Gastrocnemius medialis (tissue), 4 donors: ENCODE results near the gene OMA1. TPM values are rescaled to one million over a fixed set of nuclear protein-coding genes. Genes with fewer than 3 reads are reported as not detected.

Experiments
- ATAC-seq, 2 donors: fragments of 150-250 bp; one replicate each; pipeline ENCODE4 v1.9.1; 2016
- DNase-seq, 2 donors: peaks; one replicate each; pipeline ENCODE4 v3.0.0-alpha.2; 2019
- H3K27ac ChIP-seq, 4 donors: fragments of 200-600 bp; sonication (generic); 1 replicate in 1 of 4; 2 replicates in 3 of 4; pipeline ENCODE4 v1.5.1; 2016 to 2018; ENCODE audit warnings: mild to moderate bottlenecking in 2 of 4, moderate library complexity in 1 of 4
- H3K27me3 ChIP-seq, 3 donors: fragments of 200-600 bp; sonication (generic) in 2 of 3; 1 replicate in 1 of 3; 2 replicates in 2 of 3; pipeline versions ENCODE4 v1.5.1 to v1.6.0; 2016 to 2019; ENCODE audit warnings: mild to moderate bottlenecking in 1 of 3, moderate library complexity in 1 of 3
- H3K36me3 ChIP-seq, 2 donors: fragments of 200-600 bp; sonication (generic) in 1 of 2; one replicate each; pipeline ENCODE4 v1.5.1; 2017 to 2018
- H3K4me1 ChIP-seq, 2 donors: fragments of 200-600 bp; sonication (generic) in 1 of 2; one replicate each; pipeline ENCODE4 v1.5.1; 2016 to 2017; ENCODE audit warnings: mild to moderate bottlenecking in 2 of 2
- H3K4me3 ChIP-seq, 4 donors: fragments of 200-600 bp; sonication (generic) in 3 of 4; 1 replicate in 1 of 4; 2 replicates in 3 of 4; pipeline ENCODE4 v1.5.1; 2016 to 2019; ENCODE audit warnings: mild to moderate bottlenecking in 2 of 4
- H3K9me3 ChIP-seq, 3 donors: fragments of 200-600 bp; sonication (generic) in 2 of 3; 1 replicate in 1 of 3; 2 replicates in 2 of 3; pipeline ENCODE4 v1.5.1; 2016 to 2019
- CTCF ChIP-seq, 5 experiments: fragments of 450-650 bp in 3 of 5; fragments of 200-600 bp in 2 of 5; sonication (generic) in 2 of 5; IDR thresholded peaks in 4 of 5; conservative IDR thresholded peaks in 1 of 5; 1 replicate in 4 of 5; 2 replicates in 1 of 5; pipeline ENCODE4 v1.5.1; 2016 to 2019; ENCODE audit warnings: antibody characterized with exemption in 5 of 5, mild to moderate bottlenecking in 3 of 5, moderate library complexity in 3 of 5
- POLR2A ChIP-seq, 2 donors: fragments of 450-650 bp; IDR thresholded peaks; one replicate each; pipeline ENCODE4 v1.6.1; 2017; ENCODE audit warnings: antibody characterized with exemption in 2 of 2, mild to moderate bottlenecking in 2 of 2, moderate library complexity in 2 of 2
- in situ Hi-C, 4 donors: fragments of 200-750 bp; cut with MboI; loops; one replicate each; pipeline versions ENCODE4 v1.15.0 to v1.8.0; 2017; ENCODE audit warnings: low sequenced_read_pairs in 4 of 4
- intact Hi-C: fragments of 100-400 bp; cut with DNase I; formaldehyde crosslinking; loops from one replicate; pipeline ENCODE4 v1.15.1; 2023; ENCODE audit warnings: low total_unique reads
- total RNA-seq, 4 donors: library from RNA; depleted of rRNA; stranded (reverse); fragments of >200 nt; gene quantifications; one replicate each; pipeline versions ENCODE4 v1.1.0 to v1.2.3, GENCODE V29; 2016

OMA1 gene
- total RNA-seq, 4 donors from 2014 or later: 11.7 to 23.7 (median 19.3) TPM

GRCh38 chr1:58454807-58455206 is 91.7 kb downstream of the OMA1 start:
- no peak for TF ChIP-seq CTCF (IDR thresholded peaks at IDR 0.05 in 4 of 5, conservative IDR thresholded peaks at IDR 0.05 in 1 of 5)
- TF ChIP-seq POLR2A (IDR thresholded peaks at IDR 0.05): no peak
- no peak for ATAC-seq
- intact Hi-C loops: no loop called here

GRCh38 chr1:58454385-58454784 is 92.1 kb downstream of the OMA1 start:
- Histone ChIP-seq H3K27ac (no peak overlapping the region), H3K9me3 (no peaks in the 10 kb centered on the region), H3K4me3 (no peak overlapping the region), H3K4me1 (no peaks in the 10 kb centered on the region), H3K36me3 (no peaks in the 10 kb centered on the region), H3K27me3 (no peaks in the 10 kb centered on the region)
- in situ Hi-C loops (no loop called here), intact Hi-C loops (no loop called here)
- DNase-seq: no peak
- no peak for TF ChIP-seq POLR2A (IDR thresholded peaks at IDR 0.05)
- TF ChIP-seq CTCF (IDR thresholded peaks at IDR 0.05 in 4 of 5, conservative IDR thresholded peaks at IDR 0.05 in 1 of 5): no peak
- ATAC-seq: no peak

More at GRCh38 chr1:58454807-58455206, 91.7 kb downstream of the OMA1 start:
- no peaks in the 10 kb centered on the region for H3K4me1 ChIP-seq
- no peak for DNase-seq
- H3K9me3 ChIP-seq: no peaks in the 10 kb centered on the region
- no peak overlapping the region for H3K4me3 ChIP-seq
- H3K36me3 ChIP-seq: no peaks in the 10 kb centered on the region
- no peak overlapping the region for H3K27ac ChIP-seq
- in situ Hi-C loops: no loop called here
- H3K27me3 ChIP-seq: no peaks in the 10 kb centered on the region

GRCh38 chr1:58451560-58452191 is 94.8 kb downstream of the OMA1 start:
- Histone ChIP-seq H3K27ac (no peak overlapping the region), H3K4me3 (no peak overlapping the region), H3K9me3 (no peaks in the 10 kb centered on the region), H3K27me3 (no peaks in the 10 kb centered on the region), H3K36me3 (no peaks in the 10 kb centered on the region), H3K4me1 (peaks cover 0 to 4% of the 10 kb centered on the region in 2 donors)
- intact Hi-C loops (no loop called here), in situ Hi-C loops (no loop called here)
- TF ChIP-seq POLR2A (IDR thresholded peaks at IDR 0.05) (no peak), CTCF (IDR thresholded peaks at IDR 0.05 in 4 of 5, conservative IDR thresholded peaks at IDR 0.05 in 1 of 5) (no peak)
- no peak for DNase-seq
- no peak for ATAC-seq

GRCh38 chr1:58447886-58448285 is 98.6 kb downstream of the OMA1 start:
- in situ Hi-C loops (no loop called here), intact Hi-C loops (no loop called here)
- TF ChIP-seq POLR2A (IDR thresholded peaks at IDR 0.05): no peak
- no peak for TF ChIP-seq CTCF (IDR thresholded peaks at IDR 0.05 in 4 of 5, conservative IDR thresholded peaks at IDR 0.05 in 1 of 5)
- peaks cover 0 to 12% of the 10 kb centered on the region in 2 donors for H3K4me1 ChIP-seq
- DNase-seq (no peak), ATAC-seq (no peak)
- H3K27me3 ChIP-seq: no peaks in the 10 kb centered on the region
- H3K9me3 ChIP-seq: no peaks in the 10 kb centered on the region
- no peak overlapping the region for H3K27ac ChIP-seq
- H3K4me3 ChIP-seq: no peak overlapping the region
- no peaks in the 10 kb centered on the region for H3K36me3 ChIP-seq

GRCh38 chr1:58447042-58447441 is 99.5 kb downstream of the OMA1 start:
- no peak for ATAC-seq
- no peak for TF ChIP-seq POLR2A (IDR thresholded peaks at IDR 0.05)
- no peak for TF ChIP-seq CTCF (IDR thresholded peaks at IDR 0.05 in 4 of 5, conservative IDR thresholded peaks at IDR 0.05 in 1 of 5)

More at GRCh38 chr1:58447042-58447441, 99.5 kb downstream of the OMA1 start:
- DNase-seq: no peak
- Histone ChIP-seq H3K27ac (no peak overlapping the region), H3K9me3 (no peaks in the 10 kb centered on the region), H3K27me3 (no peaks in the 10 kb centered on the region), H3K4me3 (no peak overlapping the region), H3K36me3 (no peaks in the 10 kb centered on the region), H3K4me1 (peaks cover 0 to 12% of the 10 kb centered on the region in 2 donors)
- in situ Hi-C loops: no loop called here
- intact Hi-C loops: no loop called here
